ENCODE data around the gene ABCG1. TPM values are rescaled to one million over a fixed set of nuclear protein-coding genes. Genes with fewer than 3 reads are reported as not detected.

The ABCG1 gene
- total and polyA plus RNA-seq, 2 donors (not counting 3 experiments of a cell fraction or from before 2014, with no cell fraction given), result 6.7 to 19.6 TPM

- no TSS peak for BruUV-seq (replicated peaks)
- H3K9me1 ChIP-seq (replicated peaks; ENCODE audit: control insufficient read depth, extremely low read depth, insufficient read depth, low read length), result no peaks in the 10 kb centered on the region
- H3K9me3 ChIP-seq (replicated peaks; ENCODE audit: control insufficient read depth, insufficient read depth, low read length), result no peaks in the 10 kb centered on the region
- DNase-seq (ENCODE audit: low read depth, low spot score) (no peak), FAIRE-seq (no peak)
- ChIA-PET POLR2A (no interaction called here), CTCF (interaction anchor here (0.8 to 2.4 kb wide), 6 partner anchors 9 to 156 kb away, joined by 3 to 18 read pairs (median 4); no protein-coding TSS in a partner anchor)
- H3K27ac ChIP-seq (ENCODE audit: insufficient read depth, low read depth, low read length), result no peak overlapping the region
- no peaks in the 10 kb centered on the region for H3K27me3 ChIP-seq (ENCODE audit: control insufficient read depth in 2 of 2, insufficient read depth in 2 of 2, low read length in 2 of 2)
- H3K4me3 ChIP-seq (replicated peaks in 1 of 3; ENCODE audit: insufficient read depth in 1 of 3, low read depth in 1 of 3, low read length in 3 of 3), result no peak overlapping the region
- no peak overlapping the region for H3K4me2 ChIP-seq (ENCODE audit: insufficient read depth, low read length)
- no peak overlapping the region for H3K9ac ChIP-seq (replicated peaks; ENCODE audit: extremely low read depth, insufficient read depth, low read length)
- no peak overlapping the region for H2AFZ ChIP-seq (ENCODE audit: low read depth, low read length)
- intact Hi-C loops (cut with micrococcal nuclease) (loop anchor here (1.0 to 2.0 kb wide), 2 partner anchors 73 to 156 kb away; no protein-coding TSS in a partner anchor), dilution Hi-C loops (cut with MboI; ENCODE audit: extremely low pct_ligation_motif_present, low sequenced_read_pairs) (no loop called here)
- no peaks in the 10 kb centered on the region for H3K36me3 ChIP-seq (ENCODE audit: control insufficient read depth in 2 of 2, extremely low read depth in 1 of 2, insufficient read depth in 2 of 2, low read length in 2 of 2)
- peak; percentile 8 for TF ChIP-seq MAX (IDR thresholded peaks at IDR 0.05; ENCODE audit: insufficient read depth, insufficient read length)
- no peak for TF ChIP-seq POLR2A (IDR thresholded peaks at IDR 0.05; ENCODE audit: low read depth, low read length)
- no peak for TF ChIP-seq JUN (IDR thresholded peaks at IDR 0.05; ENCODE audit: borderline replicate concordance, insufficient read depth, insufficient read length, low read depth)
- TF ChIP-seq CTCF (IDR thresholded peaks at IDR 0.05; ENCODE audit: extremely low read depth in 1 of 2, insufficient read depth in 1 of 2, low read depth in 1 of 2, low read length in 2 of 2), result no peak
- H4K20me1 ChIP-seq (replicated peaks; ENCODE audit: control insufficient read depth, extremely low read depth, insufficient read depth, low read length), result no peaks in the 10 kb centered on the region
- H3K79me2 ChIP-seq (ENCODE audit: control insufficient read depth, insufficient read depth, low read length), result no peaks in the 10 kb centered on the region
- peaks cover 10% of the 10 kb centered on the region for H3K4me1 ChIP-seq (ENCODE audit: control insufficient read depth, extremely low read depth, insufficient read depth, low read length)
Measured at GRCh38 chr21:42301371-42302075, 82.6 kb downstream of the ABCG1 start.

All from endothelial cell of umbilical vein (primary cell).